Epithelial cell of prostate (primary cell): ENCODE measurements around the gene GIMAP8.

Source experiments
- DNase-seq: peaks from one replicate; pipeline ENCODE4 v3.0.0-alpha.2; 2011; ENCODE audit warnings: low read depth, low spot score
- H3K27ac ChIP-seq: fragments of 450-650 bp; 2 replicates; pipeline ENCODE4 v1.5.1; 2017; ENCODE audit warnings: mild to moderate bottlenecking

Gene GIMAP8

GRCh38 chr7:150432915-150433892 is 17.2 kb upstream of the GIMAP8 start:
- no peak overlapping the region for H3K27ac ChIP-seq
- DNase-seq: no peak

GRCh38 chr7:150434240-150434639 is 16.2 kb upstream of the GIMAP8 start:
- H3K27ac ChIP-seq: no peak overlapping the region
- DNase-seq: no peak

GRCh38 chr7:150435047-150435389 is 15.4 kb upstream of the GIMAP8 start:
- no peak overlapping the region for H3K27ac ChIP-seq
- no peak for DNase-seq

- H3K27ac ChIP-seq: no peak overlapping the region
- DNase-seq: no peak
These were observed 14.9 kb upstream of the GIMAP8 start for GRCh38 chr7:150435390-150436073.

GRCh38 chr7:150439967-150440366 is 10.5 kb upstream of the GIMAP8 start:
- no peak overlapping the region for H3K27ac ChIP-seq
- DNase-seq: no peak

GRCh38 chr7:150441524-150441923 is 8.9 kb upstream of the GIMAP8 start:
- no peak overlapping the region for H3K27ac ChIP-seq

GRCh38 chr7:150442811-150443210 is 7.6 kb upstream of the GIMAP8 start:
- DNase-seq: no peak
- H3K27ac ChIP-seq: no peak overlapping the region

More at GRCh38 chr7:150441524-150441923, 8.9 kb upstream of the GIMAP8 start:
- DNase-seq: no peak

GRCh38 chr7:150443793-150444540 is 6.5 kb upstream of the GIMAP8 start:
- H3K27ac ChIP-seq: no peak overlapping the region
- DNase-seq: no peak

GRCh38 chr7:150444674-150445365 is 5.6 kb upstream of the GIMAP8 start:
- H3K27ac ChIP-seq: no peak overlapping the region
- no peak for DNase-seq

GRCh38 chr7:150446288-150446938 is 4.0 kb upstream of the GIMAP8 start:
- no peak for DNase-seq
- no peak overlapping the region for H3K27ac ChIP-seq

GRCh38 chr7:150447966-150448788 is 2.3 kb upstream of the GIMAP8 start:
- no peak for DNase-seq
- no peak overlapping the region for H3K27ac ChIP-seq

GRCh38 chr7:150448789-150449147 is 1.7 kb upstream of the GIMAP8 start:
- no peak for DNase-seq
- H3K27ac ChIP-seq: no peak overlapping the region

- no peak overlapping the region for H3K27ac ChIP-seq
- no peak for DNase-seq
These were observed 1.1 kb upstream of the GIMAP8 start for GRCh38 chr7:150449206-150449952.

GRCh38 chr7:150451097-150451793 is 815 bp downstream of the GIMAP8 start:
- H3K27ac ChIP-seq: no peak overlapping the region
- DNase-seq: no peak

- DNase-seq: no peak
- no peak overlapping the region for H3K27ac ChIP-seq
These were observed 1.5 kb downstream of the GIMAP8 start for GRCh38 chr7:150451833-150452461.

GRCh38 chr7:150453181-150453580 is 2.8 kb downstream of the GIMAP8 start:
- H3K27ac ChIP-seq: no peak overlapping the region
- DNase-seq: no peak

GRCh38 chr7:150453892-150454291 is 3.5 kb downstream of the GIMAP8 start:
- no peak overlapping the region for H3K27ac ChIP-seq
- DNase-seq: no peak
